K562 (cell line): Measurements from ENCODE around the gene CYS1.

ENCODE experiments used
- EZH2 ChIP-seq: IDR thresholded peaks from 2 replicates; pipeline ENCODE4 v1.6.1; 2012; ENCODE audit warnings: low read depth, mild to moderate bottlenecking, inconsistent platforms, low read length, borderline replicate concordance
- KLF10 ChIP-seq: fragments of 250-450 bp; sonication (Bioruptor Pico); IDR thresholded peaks from 2 replicates; pipeline ENCODE4 v1.6.1; 2021; ENCODE audit warnings: matching md5 sums
- NFE2 ChIP-seq: IDR thresholded peaks from 2 replicates; pipeline ENCODE4 v1.6.1; 2014; ENCODE audit warnings: antibody characterized with exemption, low read depth
- TAF7 ChIP-seq: fragments of 450-650 bp; IDR thresholded peaks from 2 replicates; pipeline ENCODE4 v1.6.1; 2016; ENCODE audit warnings: missing genetic modification characterization, missing compliant biosample characterization
- TCF7L2 ChIP-seq: fragments of 150-350 bp; IDR thresholded peaks from 2 replicates; pipeline ENCODE4 v1.6.1; 2016; ENCODE audit warnings: low read depth, mild to moderate bottlenecking, low read length, moderate library complexity
- ZNF217 ChIP-seq: sonication (generic); formaldehyde crosslinking; IDR thresholded peaks from 2 replicates; pipeline ENCODE4 v1.8.0; 2022; ENCODE audit warnings: mild to moderate bottlenecking, missing genetic modification reagents

DNA sequence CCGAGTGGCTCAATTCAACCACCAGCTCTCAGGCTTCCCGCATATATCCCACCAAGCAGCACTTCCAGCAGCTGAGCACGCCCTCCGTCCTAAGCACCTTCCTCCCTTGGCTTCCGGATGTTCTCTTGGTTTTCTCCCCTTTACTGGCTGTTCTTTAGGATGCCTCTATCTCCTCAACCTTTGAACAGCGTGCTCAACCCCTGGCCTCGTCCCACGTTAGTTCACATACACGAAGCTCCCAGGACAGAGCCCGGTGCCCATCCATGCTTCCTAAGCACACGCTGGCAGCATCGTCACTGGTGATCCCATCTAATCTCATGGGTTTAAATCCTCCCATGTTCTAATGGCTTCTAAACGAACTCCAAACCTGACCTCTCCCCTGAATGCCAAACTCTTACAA, 3.7 kb downstream of the CYS1 start:
- TF ChIP-seq KLF10: no peak
- no peak for TF ChIP-seq TCF7L2
- no peak for TF ChIP-seq ZNF217 (CRISPR knock-in tag)
- no peak for TF ChIP-seq EZH2
- no peak for TF ChIP-seq TAF7 (tag)
- no peak for TF ChIP-seq NFE2
